GM12892 (cell line): ENCODE measurements around the gene CLASP1.
A peak's percentile ranks its signal among the peaks of the same experiment; 100 is the strongest.
"Not testable (repeated sequence)": the region's sequence is repeated elsewhere in the genome, so short reads cannot be mapped to it uniquely, and the experiment has no call there.

Source experiments
- DNase-seq: peaks from one replicate; pipeline ENCODE4 v3.0.0; 2011; ENCODE audit not compliant: insufficient read length
- FAIRE-seq: peaks from 2 replicates; lab custom pipeline; 2011; peaks lifted over from hg19 to GRCh38; lab: Jason Lieb, UNC
- POLR2A ChIP-seq: IDR thresholded peaks from 2 replicates; pipeline ENCODE4 v1.6.1; 2011; ENCODE audit warnings: low read depth, low read length, control low read depth
- POLR2AphosphoS5 ChIP-seq: IDR thresholded peaks from 2 replicates; pipeline ENCODE4 v1.6.1; 2011; ENCODE audit warnings: low read depth, low read length, control low read depth
- TAF1 ChIP-seq: IDR thresholded peaks from 2 replicates; pipeline ENCODE4 v1.6.1; 2011; ENCODE audit warnings: low read depth, mild to moderate bottlenecking, control low read depth, low read length, borderline replicate concordance

Gene CLASP1

DNA sequence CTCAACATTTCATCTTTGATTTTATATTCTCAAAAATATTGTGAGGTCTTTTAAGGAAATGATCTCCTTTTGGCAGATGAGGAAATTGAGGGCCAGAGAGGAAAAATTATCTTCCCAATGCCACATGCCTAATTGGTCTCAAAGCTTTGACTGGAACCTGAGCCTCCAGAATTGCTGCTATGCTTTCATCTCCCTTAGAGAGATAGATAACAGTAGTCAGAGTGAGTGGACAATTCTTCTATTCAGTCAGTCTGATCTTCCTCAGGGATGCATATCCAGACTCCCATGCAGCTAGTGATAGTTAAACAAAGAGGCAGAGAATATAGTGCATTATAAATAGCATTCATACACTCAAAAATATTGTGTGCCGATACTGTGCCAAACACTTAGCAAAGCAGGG, 3.8 kb upstream of the CLASP1 start:
- DNase-seq (no peak), FAIRE-seq (no peak)
- TF ChIP-seq POLR2A (no peak), POLR2AphosphoS5 (no peak), TAF1 (no peak)

DNA sequence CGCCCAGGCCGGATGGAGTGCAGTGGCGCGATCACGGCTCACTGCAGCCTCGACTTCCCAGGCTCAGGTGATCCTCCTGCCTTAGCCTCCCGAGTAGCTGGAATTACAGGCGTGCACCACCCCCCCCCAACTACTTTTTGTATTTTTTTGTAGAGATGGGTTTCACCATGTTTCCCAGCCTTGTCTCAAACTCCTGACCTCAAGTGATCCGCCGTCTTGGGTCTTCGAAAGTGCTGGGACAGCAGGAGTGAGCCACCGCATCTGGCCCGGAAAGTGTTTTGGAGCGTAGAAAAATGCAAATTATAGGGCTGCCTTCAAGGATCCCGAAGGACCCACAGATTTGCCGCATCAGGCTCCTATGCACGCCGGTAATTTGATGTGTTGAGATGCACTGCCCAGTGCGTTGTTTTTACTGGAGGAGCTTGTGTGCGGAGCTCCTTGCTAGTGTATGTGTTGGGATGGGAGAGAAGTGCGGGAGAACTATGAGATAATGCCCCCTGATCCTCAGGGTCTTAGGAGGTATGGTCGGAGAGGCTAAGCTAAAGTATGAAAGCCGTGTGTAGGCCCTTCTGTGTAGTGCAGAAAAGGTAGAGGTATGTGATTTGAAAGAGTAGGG, 1.2 kb upstream of the CLASP1 start:
- TF ChIP-seq POLR2AphosphoS5, result no peak
- TF ChIP-seq TAF1, result no peak
- no peak for TF ChIP-seq POLR2A
- FAIRE-seq, result no peak
- peak; percentile 28 for DNase-seq

DNA sequence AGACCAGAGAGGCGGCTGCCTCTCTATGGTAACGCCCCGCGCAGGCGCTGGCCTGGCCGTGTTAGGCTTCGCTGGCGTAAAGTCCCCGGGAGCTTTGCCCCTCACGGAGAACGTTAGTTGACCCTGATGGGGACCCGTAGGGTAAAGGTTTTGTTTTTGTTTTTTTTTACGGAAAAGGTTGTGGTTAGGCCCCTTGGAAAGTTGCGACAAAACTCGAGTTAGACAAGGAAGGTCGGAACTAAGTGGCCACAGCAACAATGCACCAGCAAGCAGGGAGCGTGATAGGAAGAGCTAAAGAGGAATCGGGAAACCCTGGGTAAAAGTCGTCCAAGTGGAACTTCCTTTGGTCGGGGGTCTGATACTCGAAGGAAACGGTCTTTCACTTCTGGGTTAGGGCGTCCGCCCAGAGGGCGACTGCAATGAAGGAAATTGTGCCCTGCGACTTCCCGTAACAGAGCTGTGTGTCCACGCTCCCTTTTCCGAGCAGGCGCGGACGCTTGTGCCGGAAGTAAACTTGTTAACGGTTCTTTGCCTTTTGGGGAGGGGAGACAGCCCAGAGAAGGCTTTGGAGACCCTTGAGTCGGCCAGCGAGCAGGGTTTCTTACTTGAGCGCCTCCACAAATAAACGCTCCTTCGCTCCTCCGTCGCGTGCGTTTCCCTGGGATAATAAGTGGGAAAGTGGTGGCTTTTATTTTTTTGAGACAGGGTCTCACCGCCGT, 493 bp upstream of the CLASP1 start:
- DNase-seq, result peak; percentile 64
- peak; percentile 97 for FAIRE-seq
- TF ChIP-seq TAF1, result 0 out of 2 replicates have a peak, but pooled peaks have one; percentile 7
- TF ChIP-seq POLR2A, result peak; percentile 74; the same call in 1 of the 2 replicates
- TF ChIP-seq POLR2AphosphoS5, result peak; percentile 70

DNA sequence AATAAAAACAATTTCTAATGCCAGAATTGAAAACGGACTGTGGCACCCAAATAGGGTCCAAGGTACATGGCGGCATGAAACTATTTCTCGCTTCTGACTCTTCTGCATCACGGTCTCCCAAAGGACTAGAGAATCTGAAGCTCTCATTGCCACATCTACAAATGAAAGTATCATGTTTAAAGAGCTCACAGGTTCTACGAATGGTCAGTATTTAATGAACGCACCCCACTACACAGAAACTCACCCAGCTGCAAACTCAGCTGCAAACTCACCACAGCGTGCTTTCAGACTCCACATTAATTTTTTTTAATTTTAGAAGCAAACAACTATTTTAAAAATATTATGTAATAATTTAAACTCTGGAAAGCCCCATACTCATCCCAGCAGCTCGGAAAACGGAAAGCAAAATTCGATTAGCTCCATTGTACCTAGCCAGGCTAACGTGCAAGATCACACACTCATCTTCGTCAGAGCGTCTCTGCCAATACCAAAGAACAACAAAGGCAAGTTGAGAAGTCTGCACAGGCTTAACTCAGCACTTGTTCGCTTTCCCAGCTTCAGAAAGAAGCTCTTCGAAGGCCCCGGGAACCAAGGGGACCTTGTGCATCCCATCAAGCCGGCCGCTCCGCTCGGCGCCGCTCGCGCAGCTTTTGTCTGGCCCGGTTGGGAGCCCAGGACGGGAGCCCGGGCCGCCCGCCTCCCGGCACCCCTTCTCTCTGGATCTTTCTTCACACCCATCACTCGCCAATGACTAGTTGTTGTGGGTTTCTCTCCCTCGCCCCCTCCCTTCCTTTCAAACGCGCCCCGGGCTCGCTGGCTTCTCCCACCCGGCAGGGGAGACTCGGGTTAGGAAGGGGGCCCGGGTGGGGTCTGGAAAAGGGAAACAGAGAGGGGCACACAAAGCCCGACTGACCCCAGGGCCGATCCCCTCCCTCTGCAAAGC, 785 bp downstream of the CLASP1 start:
- DNase-seq (peak; percentile 21), FAIRE-seq (peak; percentile 9)

DNA sequence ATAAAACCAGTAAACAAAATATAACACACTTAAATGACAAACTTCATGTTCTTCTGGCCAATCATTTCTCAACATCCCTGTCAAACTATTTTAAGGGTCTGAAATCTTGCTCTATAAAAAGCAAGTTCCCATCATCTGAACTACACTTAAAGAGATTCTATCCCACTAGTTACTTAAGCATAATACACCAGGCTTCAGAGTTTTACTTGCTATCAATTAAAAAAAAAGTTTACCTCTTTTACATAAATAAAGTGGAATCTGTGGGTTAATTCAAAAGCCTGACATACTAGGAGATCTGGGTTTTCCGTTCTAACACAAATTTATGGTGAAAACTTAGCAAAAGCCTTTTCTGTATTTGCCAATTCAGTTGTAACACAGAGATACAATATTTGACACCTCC, 1.9 kb downstream of the CLASP1 start:
- FAIRE-seq, result no peak

More for the DNA sequence above, 785 bp downstream of the CLASP1 start:
- TF ChIP-seq TAF1 (0 out of 2 replicates have a peak, but pooled peaks have one; percentile 10), POLR2AphosphoS5 (peak; percentile 54; the same call in 1 of the 2 replicates), POLR2A (peak; percentile 48)

DNA sequence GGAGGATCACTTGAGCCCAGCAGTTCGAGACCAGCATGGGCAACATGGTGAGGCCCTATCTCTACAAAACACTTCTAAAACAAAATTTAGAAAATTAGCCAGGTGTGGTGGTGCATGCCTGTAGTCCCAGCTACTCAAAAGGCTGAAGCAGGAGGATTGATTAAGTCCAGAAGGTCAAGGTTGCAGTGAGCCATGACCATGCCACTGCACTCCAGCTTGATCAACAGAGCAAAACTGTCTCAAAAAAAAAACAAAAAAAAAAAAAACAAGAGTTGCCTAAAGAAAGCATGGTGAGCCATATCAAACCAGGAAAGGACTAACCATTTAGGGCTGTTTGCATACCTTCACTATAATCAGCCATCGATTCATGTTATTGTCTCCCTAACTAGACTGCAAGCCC, 4.5 kb downstream of the CLASP1 start:
- FAIRE-seq, result no peak
- DNase-seq, result no peak
- TF ChIP-seq TAF1, result no peak
- no peak for TF ChIP-seq POLR2AphosphoS5
- TF ChIP-seq POLR2A, result no peak

More for the DNA sequence above, 1.9 kb downstream of the CLASP1 start:
- no peak for DNase-seq
- no peak for TF ChIP-seq TAF1
- TF ChIP-seq POLR2AphosphoS5, result no peak
- TF ChIP-seq POLR2A, result no peak

DNA sequence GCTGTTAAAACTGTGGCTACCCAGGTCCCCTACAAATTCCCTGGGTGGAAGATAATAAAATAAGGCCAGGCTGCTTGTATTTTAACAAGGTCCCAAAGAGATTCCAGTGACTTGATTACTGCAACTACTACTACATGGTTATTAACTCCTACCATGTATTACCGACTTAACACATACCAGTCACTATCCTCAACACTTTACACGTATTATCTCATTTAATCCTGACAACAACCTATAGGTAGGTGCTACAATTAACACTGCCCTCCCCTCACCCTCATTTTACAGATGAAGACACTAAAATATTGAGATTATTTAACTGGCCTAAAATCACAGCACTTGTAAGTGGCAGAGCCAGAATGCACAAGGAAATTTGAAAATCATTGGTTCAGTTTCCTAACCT, 5.4 kb downstream of the CLASP1 start:
- TF ChIP-seq POLR2AphosphoS5, result no peak
- no peak for TF ChIP-seq POLR2A
- no peak for TF ChIP-seq TAF1
- DNase-seq, result no peak
- no peak for FAIRE-seq

DNA sequence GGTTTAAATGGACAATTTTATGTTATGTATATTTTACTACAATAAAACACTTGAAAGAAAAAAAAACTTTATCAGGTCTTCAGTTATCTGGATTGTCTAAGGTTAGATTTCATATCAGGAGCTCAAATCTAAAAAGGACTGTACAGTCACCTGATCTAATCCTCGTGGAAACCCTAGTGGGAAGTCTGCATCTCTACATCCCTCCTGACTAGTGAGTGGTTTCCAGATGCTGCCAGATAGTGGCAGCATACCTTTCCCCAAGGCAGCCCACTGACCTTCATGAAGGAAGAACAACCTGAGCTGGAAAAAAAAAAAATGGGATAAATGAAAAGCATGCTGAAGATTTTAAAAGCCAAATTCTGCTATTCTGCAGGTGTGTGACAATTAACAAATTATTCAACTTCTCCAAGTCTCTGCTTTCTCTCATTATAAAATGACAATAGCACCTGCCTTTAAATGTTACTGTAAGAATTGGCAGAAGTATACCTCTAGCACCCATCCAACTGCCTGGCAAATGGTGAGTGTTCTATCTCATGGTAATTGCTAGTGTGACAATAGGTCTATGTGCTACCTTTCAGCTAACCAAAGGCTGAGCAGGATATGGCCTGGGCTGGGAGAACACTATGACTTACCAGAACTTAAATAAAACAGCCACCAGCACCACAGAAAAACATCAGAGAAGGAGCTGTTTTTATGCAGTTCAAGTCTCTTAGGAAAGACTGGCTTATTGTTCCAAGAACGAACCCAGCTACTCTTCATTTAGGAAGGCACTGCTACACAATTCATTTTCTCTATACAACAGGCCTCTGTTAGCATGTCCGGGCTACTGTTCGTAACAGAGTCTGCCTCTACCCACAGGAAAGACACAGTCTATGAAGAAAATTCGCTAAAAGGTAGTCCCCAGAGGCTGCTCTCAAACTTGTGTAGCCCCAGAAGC, 8.6 kb downstream of the CLASP1 start:
- FAIRE-seq (no peak), DNase-seq (no peak)
- no peak for TF ChIP-seq POLR2A
- no peak for TF ChIP-seq POLR2AphosphoS5
- TF ChIP-seq TAF1, result no peak

DNA sequence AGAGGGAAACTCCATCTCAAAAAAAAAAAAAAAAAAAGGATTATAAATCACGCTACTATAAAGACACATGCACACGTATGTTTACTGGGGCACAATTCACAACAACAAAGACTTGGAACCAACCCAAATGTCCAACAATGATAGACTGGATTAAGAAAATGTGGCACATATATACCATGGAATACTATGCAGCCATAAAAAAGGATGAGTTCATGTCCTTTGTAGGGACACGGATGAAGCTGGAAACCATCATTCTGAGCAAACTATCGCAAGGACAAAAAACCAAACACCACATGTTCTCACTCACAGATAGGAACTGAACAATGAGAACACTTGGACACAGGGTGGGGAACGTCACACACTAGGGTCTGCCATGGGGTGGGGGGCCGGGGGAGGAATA, 9.4 kb downstream of the CLASP1 start:
- not testable (repeated sequence) for FAIRE-seq, DNase-seq

DNA sequence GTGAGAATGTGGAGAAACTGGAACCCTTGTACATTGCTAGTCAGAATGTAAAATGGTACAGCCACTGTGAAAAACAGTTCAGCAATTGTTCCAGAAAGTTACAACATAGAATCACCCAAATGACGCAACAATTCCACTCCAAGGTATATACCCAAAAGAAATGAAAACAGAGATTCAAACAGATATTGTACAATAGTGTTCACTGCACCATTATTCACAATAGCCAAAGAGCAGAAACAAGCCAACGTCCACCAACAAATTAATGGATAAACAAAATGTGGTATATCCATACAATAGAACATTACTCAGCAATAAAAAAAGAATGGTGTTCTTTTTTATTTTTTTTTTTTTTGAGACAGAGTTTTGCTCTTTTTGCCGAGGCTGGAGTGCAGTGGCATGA, 10.9 kb downstream of the CLASP1 start:
- FAIRE-seq, result no peak
- DNase-seq, result no peak
- TF ChIP-seq POLR2AphosphoS5, result no peak
- TF ChIP-seq POLR2A, result no peak
- TF ChIP-seq TAF1, result no peak
